ENCODE measurements around the gene USP31.

USP31 gene

DNA sequence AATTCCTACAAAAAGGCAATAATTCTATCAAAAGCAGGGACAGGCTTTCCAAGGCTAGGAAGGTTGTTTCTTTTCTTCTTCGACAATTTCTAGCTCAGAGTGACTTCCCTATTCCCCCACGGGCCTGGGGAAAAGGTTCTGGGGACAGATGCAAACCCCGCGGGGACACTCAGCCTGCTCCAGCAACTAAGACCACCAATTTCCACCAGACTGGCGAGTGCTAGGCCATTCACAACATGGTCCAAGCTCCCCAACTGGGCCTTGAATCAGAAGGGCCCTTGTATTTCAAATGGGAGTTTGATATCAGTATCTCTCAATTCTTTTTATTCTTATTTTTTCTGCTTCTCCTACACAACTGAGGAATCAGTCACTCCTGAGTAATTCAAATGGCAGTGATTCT is 86.7 kb downstream of the USP31 start:
- no peak overlapping the region for H3K4me3 ChIP-seq (ENCODE audit: control insufficient read depth, low read depth, low read length)
- TF ChIP-seq, protein P1, sequence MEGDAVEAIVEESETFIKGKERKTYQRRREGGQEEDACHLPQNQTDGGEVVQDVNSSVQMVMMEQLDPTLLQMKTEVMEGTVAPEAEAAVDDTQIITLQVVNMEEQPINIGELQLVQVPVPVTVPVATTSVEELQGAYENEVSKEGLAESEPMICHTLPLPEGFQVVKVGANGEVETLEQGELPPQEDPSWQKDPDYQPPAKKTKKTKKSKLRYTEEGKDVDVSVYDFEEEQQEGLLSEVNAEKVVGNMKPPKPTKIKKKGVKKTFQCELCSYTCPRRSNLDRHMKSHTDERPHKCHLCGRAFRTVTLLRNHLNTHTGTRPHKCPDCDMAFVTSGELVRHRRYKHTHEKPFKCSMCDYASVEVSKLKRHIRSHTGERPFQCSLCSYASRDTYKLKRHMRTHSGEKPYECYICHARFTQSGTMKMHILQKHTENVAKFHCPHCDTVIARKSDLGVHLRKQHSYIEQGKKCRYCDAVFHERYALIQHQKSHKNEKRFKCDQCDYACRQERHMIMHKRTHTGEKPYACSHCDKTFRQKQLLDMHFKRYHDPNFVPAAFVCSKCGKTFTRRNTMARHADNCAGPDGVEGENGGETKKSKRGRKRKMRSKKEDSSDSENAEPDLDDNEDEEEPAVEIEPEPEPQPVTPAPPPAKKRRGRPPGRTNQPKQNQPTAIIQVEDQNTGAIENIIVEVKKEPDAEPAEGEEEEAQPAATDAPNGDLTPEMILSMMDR (conservative IDR thresholded peaks at IDR 0.05; ENCODE audit: control insufficient read depth, insufficient read depth, low read depth, low read length), result no peak
- DNase-seq (ENCODE audit: low read depth), result no peak

DNA sequence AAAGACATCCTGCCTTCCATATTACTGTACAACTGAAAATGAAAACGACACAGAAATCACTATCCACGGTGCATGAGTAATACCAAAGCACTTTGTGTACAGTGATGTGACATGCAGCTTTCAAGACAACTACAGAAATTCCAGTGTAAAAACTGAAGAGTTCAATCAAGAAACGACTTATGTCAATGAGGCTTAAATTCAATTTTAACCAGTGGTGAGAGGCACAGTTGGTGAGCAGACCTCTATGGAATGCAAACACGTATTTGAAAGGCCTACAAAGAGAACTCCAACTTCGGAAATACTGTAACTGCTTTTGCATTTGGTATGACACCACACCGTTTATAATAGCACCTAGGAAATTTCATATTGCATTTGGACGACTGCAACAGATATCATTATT is 87.6 kb downstream of the USP31 start:
- DNase-seq (ENCODE audit: low read depth), result no peak
- H3K4me3 ChIP-seq (ENCODE audit: control insufficient read depth, low read depth, low read length), result no peak overlapping the region
- TF ChIP-seq, protein P1 (conservative IDR thresholded peaks at IDR 0.05; ENCODE audit: control insufficient read depth, insufficient read depth, low read depth, low read length), result no peak

DNA sequence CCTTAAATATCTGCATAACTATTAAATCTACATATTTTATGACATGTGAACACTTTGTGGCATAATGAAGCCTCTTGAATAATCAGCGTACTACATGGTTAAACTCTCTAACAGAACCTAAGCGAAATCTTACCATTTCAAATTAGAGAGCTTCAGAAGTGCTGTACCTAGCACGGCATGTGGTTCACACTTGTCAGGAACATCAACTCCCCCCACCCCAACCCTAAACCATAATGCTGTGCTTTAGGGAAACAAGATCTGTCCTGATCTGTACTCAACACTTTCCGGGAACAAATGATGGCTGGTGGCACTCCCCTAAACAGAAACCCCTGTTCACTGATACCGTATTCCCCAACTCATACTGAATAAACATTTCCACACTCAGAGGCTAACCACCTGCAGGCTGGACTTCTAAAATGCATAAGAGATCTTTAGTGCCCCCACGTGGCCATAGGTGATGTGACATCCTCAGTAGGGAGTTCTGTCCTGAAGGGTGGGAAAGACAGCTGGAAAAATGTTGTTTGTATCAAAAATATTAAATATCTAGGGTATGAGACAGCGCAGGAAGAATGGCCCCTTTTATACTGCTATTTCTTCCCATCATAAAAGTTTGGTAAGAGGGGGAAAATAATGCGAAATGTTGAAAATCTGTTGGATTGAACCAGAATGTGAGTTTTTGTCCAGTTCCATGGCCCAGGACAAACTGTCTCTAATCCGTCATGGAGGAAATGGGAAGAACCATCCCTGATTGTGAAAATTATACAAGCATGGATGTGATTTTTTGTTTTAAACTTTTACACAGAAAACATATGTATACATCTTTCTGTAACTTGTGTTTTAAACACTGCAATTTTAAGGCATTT is 88.6 kb downstream of the USP31 start:
- TF ChIP-seq, protein P1 (conservative IDR thresholded peaks at IDR 0.05; ENCODE audit: control insufficient read depth, insufficient read depth, low read depth, low read length), result peak; percentile 86
- DNase-seq (ENCODE audit: low read depth), result peak; percentile 72
- no peak overlapping the region for H3K4me3 ChIP-seq (ENCODE audit: control insufficient read depth, low read depth, low read length)

DNA sequence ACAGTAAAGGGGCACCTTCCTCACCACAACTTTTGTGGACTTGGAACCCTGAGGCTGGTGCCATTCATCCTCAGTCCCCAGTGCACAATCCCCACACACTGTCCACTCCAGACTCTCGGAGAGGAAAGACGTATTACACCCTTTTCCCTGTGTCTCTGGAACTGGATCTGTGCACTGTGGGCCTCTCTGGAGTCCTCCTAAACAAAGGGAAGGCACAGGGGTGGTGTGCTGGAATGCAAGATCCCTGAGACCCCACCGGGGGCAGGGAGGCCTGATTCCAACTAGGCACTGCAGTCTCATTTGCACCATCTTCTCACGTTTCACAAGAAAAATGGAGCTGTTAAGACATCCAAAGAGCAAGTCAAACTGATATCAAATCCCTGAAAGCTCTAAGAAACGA is 89.8 kb downstream of the USP31 start:
- no peak for DNase-seq (ENCODE audit: low read depth)
- TF ChIP-seq, protein P1 (conservative IDR thresholded peaks at IDR 0.05; ENCODE audit: control insufficient read depth, insufficient read depth, low read depth, low read length), result no peak
- H3K4me3 ChIP-seq (ENCODE audit: control insufficient read depth, low read depth, low read length), result no peak overlapping the region

DNA sequence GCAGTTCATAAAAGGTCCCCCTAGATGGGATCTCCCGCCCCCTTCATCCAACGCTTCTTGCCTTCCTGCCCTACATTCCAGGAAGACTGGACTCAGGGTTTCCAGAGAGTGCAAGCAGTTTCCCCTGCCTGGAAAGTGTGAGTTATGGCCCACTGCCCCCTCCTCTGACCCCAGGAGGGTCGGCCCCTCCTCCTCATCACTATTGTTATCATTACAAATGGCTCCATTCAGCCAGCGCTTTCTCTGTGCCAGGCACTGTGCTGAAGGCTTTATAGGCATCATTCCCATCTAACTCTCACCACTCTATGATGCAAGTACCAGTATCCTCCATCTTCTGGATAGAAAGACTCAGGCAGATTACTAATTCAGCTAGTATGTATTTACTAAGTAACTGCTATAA is 90.7 kb downstream of the USP31 start:
- H3K4me3 ChIP-seq (ENCODE audit: control insufficient read depth, low read depth, low read length), result no peak overlapping the region
- DNase-seq (ENCODE audit: low read depth), result no peak
- TF ChIP-seq, protein P1 (conservative IDR thresholded peaks at IDR 0.05; ENCODE audit: control insufficient read depth, insufficient read depth, low read depth, low read length), result no peak

DNA sequence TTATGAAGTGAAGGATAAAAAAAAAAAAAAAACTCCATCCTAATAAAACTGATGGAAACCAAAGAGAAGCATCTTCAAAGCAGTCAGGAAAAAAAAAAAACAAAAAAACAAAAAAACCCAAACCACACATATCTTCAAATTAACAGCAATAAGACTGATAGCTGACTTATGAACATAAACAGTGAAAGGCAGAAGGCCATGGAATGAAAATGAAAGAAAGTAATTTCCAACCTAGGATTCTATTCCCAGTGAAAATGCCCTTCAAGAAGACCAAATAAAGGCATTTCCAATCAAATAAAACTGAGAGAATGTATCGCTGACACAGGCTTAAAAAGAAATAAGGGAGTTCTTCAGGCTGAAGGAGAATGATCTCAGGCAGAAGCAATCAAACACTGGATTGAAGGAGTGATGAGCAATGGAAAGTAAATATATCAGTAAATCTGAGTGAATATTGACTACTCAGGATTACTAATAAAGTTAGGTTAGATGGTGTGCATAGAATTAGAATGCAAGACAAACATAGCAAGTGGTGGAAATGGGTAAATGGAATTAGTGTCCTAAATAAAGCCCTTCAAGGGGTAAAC is 92.1 kb downstream of the USP31 start:
- no peak for DNase-seq (ENCODE audit: low read depth)
- TF ChIP-seq, protein P1 (conservative IDR thresholded peaks at IDR 0.05; ENCODE audit: control insufficient read depth, insufficient read depth, low read depth, low read length), result no peak
- H3K4me3 ChIP-seq (ENCODE audit: control insufficient read depth, low read depth, low read length), result no peak overlapping the region

Data from fibroblast of mammary gland (primary cell).